Smooth muscle cell of the brain vasculature (primary cell): ENCODE results near the gene MDP1.

Experiments used
- DNase-seq: peaks from one replicate; pipeline ENCODE4 v3.0.0-alpha.2; 2012; ENCODE audit warnings: low read depth, low spot score

MDP1 gene

GRCh38 chr14:24215495-24216344 is at the start of gene MDP1:
MDP1 (minus strand) TSS chr14:24216066; CDS start chr14:24215955, 111 bp downstream.
- peak; percentile 66 for DNase-seq

GRCh38 chr14:24264298-24264697 is 48.4 kb upstream of the MDP1 start:
- no peak for DNase-seq

- no peak for DNase-seq
Measured at GRCh38 chr14:24263848-24264247, 48.0 kb upstream of the MDP1 start.

- DNase-seq = no peak
Measured at GRCh38 chr14:24262821-24263733, 47.2 kb upstream of the MDP1 start, which contains the start of gene TGM1. TGM1 (minus strand) TSS chr14:24263177; CDS start chr14:24262352, 825 bp downstream.

GRCh38 chr14:24261969-24262327 is 46.1 kb upstream of the MDP1 start:
- no peak for DNase-seq

- no peak for DNase-seq
Measured at GRCh38 chr14:24261256-24261968, 45.5 kb upstream of the MDP1 start.

GRCh38 chr14:24260780-24261157 is 44.9 kb upstream of the MDP1 start:
- no peak for DNase-seq

GRCh38 chr14:24260026-24260779 is 44.3 kb upstream of the MDP1 start:
- DNase-seq = no peak

- DNase-seq = no peak
Measured at GRCh38 chr14:24259282-24260025, 43.6 kb upstream of the MDP1 start.

GRCh38 chr14:24258548-24259265 is 42.8 kb upstream of the MDP1 start:
- DNase-seq = no peak

GRCh38 chr14:24258119-24258518 is 42.3 kb upstream of the MDP1 start:
- no peak for DNase-seq

GRCh38 chr14:24256960-24257359 is 41.1 kb upstream of the MDP1 start:
- no peak for DNase-seq

GRCh38 chr14:24255931-24256711 is 40.3 kb upstream of the MDP1 start:
- DNase-seq = no peak

- DNase-seq = no peak
Measured at GRCh38 chr14:24255438-24255837, 39.6 kb upstream of the MDP1 start.

- no peak for DNase-seq
Measured at GRCh38 chr14:24254630-24255392, 38.9 kb upstream of the MDP1 start.

GRCh38 chr14:24253936-24254335 is 38.1 kb upstream of the MDP1 start:
- DNase-seq = no peak

GRCh38 chr14:24252289-24253124 is 36.6 kb upstream of the MDP1 start:
- no peak for DNase-seq
